Cardiac fibroblast (primary cell): ENCODE data around the gene PROC.

Experiments
- DNase-seq, 2 donors: peaks; one replicate each; pipeline versions ENCODE4 v3.0.0 to v3.0.0-alpha.2; 2010; ENCODE audit warnings: low read depth in 2 of 2
- H3K4me3 ChIP-seq, 2 donors: replicated peaks in 1 of 2; 1 replicate in 1 of 2; 2 replicates in 1 of 2; pipeline ENCODE4 v1.5.1; 2011; ENCODE audit warnings: low read depth in 2 of 2, low read length in 2 of 2, mild to moderate bottlenecking in 2 of 2, moderate library complexity in 1 of 2
- TF ChIP-seq, protein P1 (sequence below): IDR thresholded peaks from one replicate; pipeline ENCODE4 v1.5.1; 2011; ENCODE audit warnings: low read depth, mild to moderate bottlenecking, low read length, inconsistent platforms

PROC gene

GRCh38 chr2:127378720-127379119, 39.5 kb upstream of the PROC start:
- TF ChIP-seq, protein P1, sequence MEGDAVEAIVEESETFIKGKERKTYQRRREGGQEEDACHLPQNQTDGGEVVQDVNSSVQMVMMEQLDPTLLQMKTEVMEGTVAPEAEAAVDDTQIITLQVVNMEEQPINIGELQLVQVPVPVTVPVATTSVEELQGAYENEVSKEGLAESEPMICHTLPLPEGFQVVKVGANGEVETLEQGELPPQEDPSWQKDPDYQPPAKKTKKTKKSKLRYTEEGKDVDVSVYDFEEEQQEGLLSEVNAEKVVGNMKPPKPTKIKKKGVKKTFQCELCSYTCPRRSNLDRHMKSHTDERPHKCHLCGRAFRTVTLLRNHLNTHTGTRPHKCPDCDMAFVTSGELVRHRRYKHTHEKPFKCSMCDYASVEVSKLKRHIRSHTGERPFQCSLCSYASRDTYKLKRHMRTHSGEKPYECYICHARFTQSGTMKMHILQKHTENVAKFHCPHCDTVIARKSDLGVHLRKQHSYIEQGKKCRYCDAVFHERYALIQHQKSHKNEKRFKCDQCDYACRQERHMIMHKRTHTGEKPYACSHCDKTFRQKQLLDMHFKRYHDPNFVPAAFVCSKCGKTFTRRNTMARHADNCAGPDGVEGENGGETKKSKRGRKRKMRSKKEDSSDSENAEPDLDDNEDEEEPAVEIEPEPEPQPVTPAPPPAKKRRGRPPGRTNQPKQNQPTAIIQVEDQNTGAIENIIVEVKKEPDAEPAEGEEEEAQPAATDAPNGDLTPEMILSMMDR = no peak
- H3K4me3 ChIP-seq = no peak overlapping the region
- DNase-seq = no peak

DNA sequence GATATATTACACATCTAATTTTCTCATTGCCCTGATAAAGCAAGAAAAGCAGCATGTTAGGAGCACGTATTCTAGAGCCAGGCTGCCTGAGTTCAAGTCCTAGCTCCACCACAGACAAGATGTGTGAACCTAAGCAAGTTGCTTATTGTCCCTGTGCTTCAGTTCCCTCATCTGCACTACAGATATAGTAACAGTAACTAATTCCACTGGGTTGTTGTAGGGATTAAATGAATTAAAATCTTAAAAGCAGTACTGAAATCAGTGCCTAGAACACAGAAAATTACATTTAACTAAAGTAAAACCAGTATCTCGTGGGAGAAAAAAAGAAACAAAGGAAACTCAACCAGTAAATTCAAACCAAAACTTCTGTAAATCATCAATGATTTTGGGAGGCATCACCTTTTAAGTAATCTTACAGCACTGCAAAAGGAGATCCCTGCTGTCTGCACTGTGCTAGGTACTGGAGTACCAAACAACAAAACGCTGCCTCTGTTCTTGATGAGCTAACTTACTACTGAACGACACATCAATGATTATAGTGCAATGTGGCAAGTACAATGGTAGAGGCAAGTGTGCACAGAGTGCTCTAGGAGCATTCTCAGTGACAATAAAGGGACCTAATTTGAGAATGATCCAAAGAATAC, 38.4 kb upstream of the PROC start:
- no peak overlapping the region for H3K4me3 ChIP-seq
- DNase-seq = no peak
- TF ChIP-seq, protein P1 = no peak

DNA sequence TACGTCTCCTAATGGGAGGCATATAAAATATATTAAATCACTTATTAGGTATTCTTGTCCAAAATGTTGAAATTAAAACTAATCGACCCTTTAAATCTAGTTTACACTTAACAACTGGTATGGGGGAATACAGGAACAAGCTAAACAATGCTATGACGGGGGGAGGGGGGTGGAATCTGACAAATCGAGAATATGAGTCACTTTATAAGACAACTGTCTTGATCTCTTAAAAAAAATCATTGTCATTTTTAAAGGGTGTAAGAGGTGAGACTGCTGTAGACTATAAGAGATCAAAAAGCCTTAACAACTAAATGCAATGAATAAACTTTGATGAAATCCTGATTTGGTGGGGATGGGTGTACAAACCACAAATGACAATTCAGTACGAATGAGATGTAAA, 36.5 kb upstream of the PROC start:
- DNase-seq = no peak
- TF ChIP-seq, protein P1 = no peak
- H3K4me3 ChIP-seq = no peak overlapping the region

DNA sequence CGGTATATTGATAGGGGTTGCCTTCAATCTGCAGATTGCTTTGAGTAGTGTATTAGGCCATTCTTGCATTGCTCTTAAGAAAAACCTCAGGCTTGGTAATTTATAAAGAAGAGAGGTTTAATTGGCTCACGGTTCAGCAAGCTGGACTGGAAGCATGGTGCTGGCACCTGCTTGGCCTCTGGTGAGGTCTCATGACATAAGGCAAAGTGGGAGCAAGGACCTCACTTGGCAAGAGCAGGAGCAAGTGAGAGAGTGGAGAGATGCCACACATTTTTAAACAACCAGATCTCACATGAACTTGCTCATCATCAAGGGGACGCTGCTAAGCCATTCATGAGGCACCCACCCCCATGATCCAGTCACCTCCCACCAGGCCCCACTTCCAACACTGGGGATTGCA, 35.4 kb upstream of the PROC start:
- TF ChIP-seq, protein P1 = no peak
- no peak for DNase-seq
- no peak overlapping the region for H3K4me3 ChIP-seq

- H3K4me3 ChIP-seq = no peak overlapping the region
- DNase-seq = no peak
- TF ChIP-seq, protein P1 = no peak
These were observed 33.7 kb upstream of the PROC start for GRCh38 chr2:127384529-127384928.

DNA sequence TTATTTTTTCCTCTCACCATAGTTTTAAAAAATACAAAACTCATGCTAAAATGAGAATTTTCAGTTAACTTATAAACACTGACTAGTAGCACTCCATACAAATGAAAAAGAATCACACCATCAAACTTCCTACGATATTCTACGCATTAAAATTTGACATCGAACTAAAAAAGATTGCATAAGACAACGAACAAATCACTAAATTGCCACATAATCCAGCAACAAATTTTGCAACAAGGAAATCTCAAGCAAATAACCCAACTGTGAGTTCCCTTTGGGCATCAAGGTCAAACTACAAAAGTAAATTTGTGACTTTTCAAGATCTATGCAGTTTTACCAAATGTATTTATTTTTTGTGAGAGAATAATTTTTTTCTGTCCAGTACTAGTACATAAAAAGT, 32.0 kb upstream of the PROC start:
- DNase-seq = no peak
- peak overlapping the region in 1 of 2 donors; percentile 84 for H3K4me3 ChIP-seq
- TF ChIP-seq, protein P1 = no peak
